GM18861 (cell line): ENCODE data around the gene LASP1NB.

Experiments
- ATAC-seq: cut with Tn5 transposase; IDR thresholded peaks from one replicate; pipeline ENCODE4 v1.9.1; 2021; ENCODE audit not compliant: unreplicated experiment

LASP1NB gene

DNA sequence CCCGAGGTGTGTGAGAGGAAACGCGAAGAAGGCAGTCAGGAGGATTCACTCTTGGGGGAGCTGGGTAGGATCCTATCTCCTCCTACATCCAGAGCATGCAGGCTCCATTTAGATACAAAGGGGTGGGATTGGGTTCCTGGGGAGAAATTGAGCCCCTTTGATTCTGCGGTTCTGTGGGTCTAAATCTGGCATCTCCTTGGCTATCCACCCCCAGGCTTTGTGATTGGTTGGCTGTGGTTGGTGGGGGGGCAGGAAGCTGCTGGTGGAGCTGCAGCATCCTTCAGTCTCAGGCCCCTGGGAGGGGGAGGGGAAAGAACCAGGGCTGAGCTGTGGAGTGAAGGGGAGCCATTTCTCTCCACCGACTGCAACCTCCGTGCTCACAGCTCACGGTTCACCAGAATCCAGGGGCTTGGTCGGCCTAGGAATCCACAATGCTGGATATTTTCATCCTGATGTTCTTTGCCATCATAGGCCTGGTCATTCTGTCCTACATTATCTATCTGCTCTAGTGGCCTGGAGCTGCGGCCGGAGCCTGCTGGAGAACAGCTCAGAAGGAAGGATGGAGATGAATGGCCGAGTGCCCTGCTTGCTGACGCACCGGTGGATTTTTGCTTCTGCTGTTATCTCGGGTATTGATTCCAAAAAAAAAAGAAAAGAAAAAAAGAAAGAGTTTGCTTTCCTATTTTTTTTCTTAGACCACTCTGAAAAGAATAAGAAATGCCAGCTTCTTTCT, at the start of gene LASP1NB:
Gene LASP1NB (plus strand): TSS at position 352 of the 733 bp plus-strand sequence.
- no peak for ATAC-seq

DNA sequence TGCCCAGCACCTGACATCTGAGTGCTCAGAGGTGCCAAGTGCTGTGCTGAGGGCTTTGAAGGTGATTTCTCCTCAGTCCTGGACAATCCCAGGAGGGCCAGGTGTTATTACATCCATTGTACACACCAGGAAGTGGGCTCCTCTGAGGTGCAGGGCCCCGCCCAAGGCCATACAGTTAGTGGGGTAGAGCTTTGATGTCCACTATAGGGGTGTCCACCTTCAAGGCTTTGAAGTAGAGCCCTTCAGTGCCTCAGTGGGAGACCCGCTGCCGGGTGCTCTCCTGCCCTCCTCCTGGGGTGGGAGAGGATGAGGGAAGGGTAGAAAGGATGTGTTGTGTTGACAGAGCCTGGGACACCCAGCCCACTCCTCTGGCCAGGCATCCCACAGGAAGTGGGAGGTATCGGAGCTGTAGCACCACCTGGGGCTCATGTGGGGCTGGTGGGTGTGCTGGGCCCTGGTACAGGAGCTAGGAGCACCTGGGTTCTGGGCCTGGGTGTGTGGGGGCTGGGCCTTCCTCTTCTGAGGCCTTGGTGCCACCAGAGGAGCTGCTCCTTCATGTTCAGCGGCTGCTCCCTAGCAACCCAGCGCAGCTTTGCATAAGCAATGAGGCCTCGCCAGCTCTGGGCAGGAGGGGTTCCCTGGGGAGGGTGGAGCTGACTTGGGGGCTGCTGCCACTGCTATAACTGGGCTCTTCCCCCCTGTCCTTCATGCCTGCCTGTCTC, 48.1 kb upstream of the LASP1NB start:
- no peak for ATAC-seq

DNA sequence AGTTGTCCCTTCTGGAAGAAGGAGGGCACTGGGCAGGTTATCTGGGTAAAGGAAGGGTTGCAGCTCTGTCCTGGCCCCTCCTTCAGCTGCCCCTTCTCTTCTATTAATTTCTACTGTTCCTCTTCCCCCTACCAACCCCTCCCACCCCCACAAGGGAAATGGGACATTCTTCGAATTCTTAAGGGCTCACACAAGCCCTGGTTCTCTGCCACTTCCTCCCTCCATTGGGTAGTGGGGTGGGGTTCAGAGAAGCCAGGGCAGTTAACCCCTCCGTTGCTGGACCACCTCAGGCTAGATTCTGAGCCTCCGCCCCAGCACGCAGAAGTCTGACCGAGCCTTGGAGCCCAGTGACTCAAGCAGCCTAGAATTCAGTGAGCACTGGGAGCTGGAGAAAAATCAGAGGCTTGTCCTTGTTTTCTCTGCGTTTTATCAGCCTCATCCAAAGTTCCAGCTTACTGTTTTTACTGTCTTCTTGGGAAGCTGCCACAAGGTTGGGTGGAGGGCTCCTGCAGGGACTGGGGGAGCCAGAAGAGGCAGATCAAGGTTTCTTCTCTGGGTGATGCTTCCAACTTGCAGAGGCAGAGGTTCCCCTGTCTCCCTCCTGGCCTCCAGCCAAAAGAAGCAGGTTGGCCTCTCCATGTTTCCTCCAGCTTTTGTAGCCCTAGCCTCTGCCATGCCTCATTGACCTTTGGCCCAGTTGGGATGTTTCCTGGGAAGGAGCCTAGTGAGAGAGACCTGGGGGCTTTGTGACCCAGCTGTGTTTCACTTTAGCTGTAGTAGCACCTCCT, 45.3 kb upstream of the LASP1NB start:
- ATAC-seq, result no peak

DNA sequence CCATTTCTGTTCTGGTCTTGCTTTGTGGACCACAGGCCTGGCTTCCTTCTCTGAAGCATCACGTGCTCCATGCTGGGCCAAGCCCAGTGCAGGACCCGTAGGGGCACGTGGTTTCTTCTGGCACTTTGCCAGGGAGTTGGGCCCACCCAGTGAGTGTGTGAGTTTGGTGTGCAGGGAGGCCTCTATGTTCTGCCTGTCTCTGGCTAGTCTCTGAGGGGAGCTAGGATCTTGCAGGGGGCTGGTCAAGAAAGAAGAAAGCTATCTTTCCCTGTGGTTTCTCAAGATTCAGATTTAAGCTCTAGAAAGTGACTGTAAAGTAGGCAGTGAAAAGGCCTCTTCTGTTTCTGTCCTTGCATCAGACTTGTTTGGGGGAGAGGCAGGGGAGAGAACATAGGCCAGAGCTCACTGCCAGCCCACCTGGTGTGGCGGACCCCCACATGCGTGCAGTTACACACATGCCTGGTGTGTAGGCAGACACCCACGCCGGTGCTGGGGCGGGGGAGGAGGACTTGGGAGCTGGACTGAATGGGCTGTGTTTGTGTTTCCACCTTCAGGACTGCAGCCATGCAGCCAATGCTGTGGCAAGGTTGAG, 43.7 kb upstream of the LASP1NB start:
- no peak for ATAC-seq

DNA sequence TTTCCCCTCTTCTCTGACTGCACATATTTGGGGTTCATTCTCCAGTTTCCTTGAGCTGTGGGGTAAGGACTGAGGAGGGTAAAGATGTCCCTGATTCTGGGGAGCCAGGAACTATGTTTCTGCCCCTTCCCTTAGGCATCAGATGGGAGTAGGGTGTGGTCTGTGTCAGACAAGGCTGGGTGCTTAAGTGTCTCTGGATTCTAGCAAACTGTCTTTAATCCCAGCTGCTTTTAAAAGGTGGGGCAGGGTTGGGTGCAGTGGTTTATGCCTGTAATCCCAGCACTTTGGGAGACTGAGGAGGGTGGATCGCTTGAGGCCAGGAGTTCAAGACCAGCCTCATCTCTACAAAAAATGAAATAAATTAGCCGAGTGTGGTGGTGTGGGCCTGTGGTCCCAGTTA, 42.5 kb upstream of the LASP1NB start:
- no peak for ATAC-seq

DNA sequence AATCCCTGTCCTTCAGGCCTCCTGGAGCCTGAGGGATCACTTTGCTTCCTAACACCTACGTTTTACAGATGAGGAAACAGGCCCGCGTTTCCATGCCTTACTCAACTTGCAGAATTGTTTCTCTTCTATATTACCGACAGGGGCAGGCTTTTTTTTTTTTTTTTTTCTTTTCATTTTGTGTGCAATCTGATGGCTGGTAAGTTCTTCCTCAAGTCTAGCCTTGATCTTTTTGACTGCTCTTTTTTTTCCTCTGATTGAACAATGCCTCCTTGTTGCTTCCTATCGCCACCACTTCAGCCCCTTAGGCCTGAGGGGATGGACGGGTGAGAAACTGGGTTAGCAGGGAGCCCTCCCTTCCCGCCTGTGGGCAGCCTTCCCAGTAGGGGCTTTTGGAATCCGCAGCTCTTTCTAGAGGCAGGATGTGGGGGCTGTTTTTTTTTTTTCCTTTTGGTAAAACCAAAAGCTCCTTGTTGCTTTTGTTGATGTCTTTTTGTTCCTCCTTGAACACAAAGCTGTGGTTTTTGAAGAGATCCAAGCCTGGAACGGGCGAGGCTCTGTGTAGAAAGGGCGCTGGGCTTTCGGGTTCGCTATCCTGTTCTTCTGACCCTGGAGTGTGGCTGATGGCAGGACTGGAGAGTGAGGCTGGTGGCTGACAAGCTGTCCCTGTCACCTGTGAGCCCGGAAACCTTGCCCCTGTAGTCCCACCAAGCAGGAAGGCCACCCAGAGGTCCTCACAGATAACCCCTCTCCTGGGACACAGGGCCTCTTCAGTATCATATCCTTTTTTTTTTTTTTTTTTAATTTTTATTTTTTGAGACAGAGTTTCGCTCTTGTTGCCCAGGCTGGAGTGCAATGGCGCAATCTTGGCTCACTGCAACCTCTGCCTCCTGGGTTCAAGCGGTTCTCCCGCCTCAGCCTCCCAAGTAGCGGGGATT, 41.6 kb upstream of the LASP1NB start:
- no peak for ATAC-seq

DNA sequence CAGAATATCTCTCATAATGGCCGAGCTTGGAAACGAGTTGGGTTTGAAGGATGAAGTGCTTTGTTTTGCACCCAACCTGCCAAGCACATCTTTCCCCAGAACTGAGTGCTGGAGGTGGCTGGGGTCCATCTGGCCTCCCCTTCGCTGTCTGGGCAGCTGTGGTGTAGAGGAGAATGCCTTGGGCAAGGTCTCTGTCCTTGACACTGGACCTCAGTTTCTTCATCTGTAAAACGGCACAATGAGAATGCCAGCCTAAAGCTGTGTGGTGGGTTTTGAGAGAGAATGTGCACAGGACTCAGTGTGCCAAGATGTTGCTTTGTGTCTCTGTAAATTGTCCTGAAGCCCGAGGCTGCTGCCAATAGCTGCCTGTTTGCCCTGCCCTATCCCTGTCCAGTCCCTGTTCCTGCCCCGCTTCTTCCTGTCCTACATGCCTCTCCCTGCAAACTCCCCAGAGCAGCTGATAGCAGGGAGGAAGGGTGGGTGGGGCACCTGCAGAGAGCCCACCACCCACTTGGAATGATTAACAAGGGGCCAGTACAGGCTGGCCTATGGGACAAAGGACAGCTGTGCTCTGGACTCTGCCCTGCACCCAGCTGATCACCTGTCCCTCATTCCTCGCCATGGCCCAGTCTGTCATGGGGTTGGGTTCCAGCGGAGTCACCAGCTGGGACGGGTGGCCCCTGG, 40.2 kb upstream of the LASP1NB start:
- ATAC-seq, result no peak

DNA sequence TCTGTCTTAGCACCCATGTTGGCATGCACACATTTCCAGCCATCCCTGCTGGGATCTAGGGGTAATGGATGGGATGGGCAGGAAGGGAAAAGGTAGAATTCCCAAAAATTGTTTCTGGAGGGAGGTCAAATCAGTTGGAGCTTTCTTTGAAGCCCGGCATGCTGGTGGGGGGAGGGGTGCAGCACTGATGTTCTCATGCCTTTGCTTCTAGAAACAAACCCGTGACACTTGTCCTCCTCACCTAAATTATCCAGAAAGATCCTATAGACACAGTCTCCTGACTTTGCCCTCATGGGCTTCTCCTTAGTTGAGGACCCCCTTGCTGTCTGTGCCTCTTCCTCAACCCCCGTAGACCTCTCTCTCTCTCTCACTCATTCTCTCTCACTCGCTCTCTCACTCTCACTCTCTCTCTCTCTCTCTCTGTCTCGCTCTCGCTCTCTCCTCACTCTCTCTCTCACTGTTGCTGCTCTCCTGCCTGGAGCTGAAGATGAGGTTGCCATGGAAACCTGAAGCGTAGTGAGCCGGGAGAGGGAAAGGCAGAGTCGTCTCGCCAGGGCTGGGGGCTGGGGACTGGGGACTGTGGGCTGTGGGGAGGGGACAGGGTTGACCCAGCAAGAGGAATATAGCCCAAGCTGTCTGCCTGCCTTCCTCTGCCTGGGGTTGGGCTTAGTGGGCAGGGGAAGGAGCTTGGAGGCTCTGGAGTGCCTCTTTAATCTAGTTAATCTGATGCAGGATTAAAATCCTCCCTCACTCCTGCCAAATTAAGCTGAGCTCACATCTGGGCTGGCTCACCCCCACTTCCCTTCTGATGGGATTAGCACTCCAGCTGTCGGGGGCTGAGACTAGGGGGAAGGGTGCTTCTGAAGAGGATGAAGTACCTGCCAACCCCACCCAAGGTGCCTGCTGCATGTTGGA, 39.4 kb upstream of the LASP1NB start:
- ATAC-seq, result no peak

DNA sequence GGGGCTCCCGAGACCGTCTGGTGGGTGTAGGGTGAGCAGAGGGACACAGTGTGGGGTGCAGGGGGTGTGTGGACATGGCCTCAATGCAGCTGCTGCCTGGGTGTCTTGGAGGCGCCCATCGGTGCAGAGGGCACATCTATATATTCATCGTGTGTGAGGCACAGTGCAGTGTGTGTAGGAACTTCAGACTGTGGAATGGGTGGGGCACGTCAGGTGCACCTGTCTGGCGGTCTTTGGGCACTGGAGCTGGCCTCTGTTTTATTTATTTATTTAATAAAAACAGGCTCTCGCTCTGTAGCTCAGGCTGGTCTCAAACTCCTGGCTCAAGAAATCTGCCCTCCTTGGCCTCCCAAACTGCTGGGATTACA, 38.8 kb upstream of the LASP1NB start:
- ATAC-seq, result no peak

DNA sequence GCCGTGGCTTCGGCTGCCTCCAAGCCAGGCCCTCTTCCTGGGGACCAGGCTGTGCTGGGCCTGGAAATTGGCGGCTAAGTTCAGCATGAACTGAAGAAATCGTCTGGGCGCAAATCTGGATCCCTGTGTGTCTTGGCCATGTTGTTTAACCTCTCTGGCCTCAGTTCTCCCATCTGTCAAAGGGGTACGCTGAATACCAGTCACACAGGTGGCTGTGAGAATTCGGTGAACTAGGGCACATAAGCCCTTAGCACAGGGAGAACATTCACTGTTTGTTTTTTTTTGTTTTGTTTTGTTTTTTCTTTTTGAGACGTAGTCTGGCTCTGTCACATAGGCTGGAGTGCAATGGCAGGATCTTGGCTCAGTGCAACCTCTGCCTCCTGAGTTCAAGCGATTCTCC, 36.6 kb upstream of the LASP1NB start:
- no peak for ATAC-seq

DNA sequence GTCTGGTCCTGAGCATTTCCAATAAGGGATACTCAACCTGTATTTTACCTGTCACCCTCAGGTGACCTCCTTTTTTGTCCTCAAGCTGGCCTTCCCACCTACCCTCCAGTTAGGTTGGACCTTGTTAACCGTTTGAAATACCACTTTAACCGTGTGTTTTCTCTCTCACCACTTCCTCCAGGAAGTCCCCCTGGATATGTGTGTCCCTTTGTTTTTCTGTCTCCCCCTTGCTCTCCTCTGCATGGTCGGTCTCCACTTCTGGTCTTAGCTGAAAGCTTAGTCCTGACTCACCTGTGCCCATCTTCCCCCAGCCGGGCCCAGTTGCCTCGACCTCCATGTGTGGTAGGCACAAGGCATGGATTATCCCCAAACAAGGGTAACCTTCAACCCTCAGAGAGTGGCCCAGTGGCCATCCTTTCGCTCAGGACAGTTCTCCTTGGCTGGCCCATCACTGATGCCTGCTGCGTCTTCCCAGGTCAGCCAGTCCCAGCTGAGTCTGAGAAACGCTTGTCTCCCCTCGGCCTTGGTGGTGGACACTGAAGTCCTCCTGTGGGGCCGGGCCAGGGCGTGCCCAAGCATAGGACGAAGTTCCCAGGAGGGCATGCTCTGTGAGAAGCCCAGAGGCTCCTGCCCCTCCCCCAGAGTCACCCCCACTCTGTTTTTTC, 35.5 kb upstream of the LASP1NB start:
- ATAC-seq, result no peak

DNA sequence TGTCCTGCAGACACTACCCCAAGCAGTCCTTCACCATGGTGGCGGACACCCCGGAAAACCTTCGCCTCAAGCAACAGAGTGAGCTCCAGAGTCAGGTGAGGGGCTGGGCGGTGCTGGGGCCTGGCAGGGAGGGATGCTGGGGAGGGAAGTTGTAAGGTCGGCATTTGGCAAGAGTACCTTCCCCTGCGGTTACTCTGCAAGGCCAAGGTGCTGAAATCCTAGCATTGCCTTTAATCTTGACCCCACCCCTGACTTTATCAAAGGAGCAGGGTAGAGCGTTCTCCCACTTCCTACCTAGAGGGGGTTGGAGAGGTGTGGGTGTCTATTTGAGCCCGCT, 35.0 kb upstream of the LASP1NB start:
- ATAC-seq, result no peak

DNA sequence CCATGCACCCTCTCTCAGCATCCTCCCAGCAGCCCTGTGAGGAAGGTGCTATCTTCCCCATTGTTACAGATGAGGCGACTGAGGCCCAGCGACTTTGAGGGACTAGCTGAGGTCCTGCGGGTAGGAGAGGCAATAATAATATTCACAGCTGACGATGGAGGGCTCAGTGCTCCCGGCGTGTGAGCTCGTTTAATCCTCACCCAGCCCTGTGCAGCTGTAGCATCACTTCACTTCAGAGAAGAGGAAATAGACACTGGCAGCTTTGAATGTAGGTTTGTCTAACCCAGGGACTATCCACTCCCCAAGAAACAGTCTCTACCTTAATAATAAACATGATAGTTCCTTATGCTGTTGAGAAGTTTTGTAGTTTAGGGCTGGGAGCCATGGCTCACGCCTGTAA, 34.0 kb upstream of the LASP1NB start:
- no peak for ATAC-seq

DNA sequence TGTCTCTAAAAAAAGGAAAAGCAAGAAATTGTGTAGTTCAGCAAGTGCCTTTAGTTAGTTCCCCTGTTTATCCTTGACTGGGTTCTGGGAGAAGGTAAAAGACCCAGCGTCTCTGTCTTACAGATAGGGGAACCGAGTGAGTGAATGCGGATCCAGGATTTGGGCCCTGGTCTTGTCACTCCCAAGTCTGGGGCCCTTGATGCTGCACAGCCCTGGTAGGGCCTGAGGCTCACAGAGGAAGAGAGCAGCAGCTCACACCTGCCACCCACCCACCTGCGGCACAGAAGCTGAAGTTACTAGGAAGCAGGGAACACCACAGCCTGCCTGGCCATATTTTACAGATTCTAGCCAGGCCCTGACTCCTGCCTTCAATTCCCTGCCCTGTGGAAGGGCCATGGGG, 33.3 kb upstream of the LASP1NB start:
- ATAC-seq, result no peak

DNA sequence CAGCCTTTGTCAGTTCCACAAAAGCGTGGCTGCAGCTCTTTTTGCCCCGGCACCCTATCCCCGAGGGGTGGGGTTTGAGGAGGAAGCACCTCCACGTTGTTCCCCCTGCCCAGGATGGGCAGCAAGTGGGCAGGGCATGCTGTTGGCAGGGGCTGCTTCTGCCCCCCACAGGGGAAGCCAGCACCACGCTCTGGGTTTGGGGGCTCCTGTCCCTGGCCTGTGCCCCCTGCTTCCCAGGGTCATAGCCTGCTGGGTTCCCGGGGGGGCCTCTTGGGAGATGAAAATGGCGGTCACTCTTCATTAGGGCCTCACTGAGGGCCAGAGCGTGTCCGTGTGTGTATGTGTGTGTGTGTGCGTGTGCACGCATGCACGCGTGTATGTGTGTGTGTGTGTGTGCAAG, 32.8 kb upstream of the LASP1NB start:
- no peak for ATAC-seq

DNA sequence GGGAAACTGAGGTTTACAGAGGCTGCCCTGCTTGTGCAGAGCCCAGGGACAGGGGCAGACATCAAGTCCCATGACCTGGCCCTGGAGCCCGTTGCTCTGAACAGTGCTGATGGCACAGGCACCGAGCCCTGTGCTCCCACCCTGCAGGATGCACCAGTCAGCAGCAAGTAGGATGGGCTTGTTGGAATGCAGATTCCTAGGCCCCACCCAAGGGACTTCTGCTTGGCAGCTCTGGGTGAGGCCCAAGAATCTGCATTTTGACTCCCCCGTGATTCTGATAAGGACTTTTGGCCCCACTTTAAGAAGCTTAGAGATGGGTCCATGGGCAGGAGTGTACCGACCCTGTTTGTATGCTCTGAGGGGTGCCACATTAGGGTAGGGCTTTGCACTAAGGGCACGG, 32.3 kb upstream of the LASP1NB start:
- ATAC-seq, result no peak

DNA sequence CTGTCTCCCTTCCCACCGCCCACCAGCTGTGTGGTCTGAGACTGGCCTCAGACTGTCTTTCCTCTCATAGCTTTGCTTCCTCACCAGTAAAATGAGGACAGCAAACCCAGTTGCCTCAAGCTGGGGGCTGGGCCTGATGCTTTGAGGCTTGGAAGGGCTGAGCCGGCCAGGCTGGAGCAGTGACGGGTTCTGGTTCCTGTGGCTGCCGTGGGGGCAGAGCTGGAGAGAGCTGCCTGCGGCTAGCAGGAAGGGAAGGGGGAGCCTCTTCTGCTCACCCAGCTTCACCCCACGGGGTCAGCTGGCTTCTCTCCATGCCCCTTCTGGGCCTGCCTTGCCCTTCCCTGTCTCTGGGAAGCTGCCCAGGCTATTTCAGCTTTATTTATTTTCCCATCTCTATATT, 31.8 kb upstream of the LASP1NB start:
- no peak for ATAC-seq

DNA sequence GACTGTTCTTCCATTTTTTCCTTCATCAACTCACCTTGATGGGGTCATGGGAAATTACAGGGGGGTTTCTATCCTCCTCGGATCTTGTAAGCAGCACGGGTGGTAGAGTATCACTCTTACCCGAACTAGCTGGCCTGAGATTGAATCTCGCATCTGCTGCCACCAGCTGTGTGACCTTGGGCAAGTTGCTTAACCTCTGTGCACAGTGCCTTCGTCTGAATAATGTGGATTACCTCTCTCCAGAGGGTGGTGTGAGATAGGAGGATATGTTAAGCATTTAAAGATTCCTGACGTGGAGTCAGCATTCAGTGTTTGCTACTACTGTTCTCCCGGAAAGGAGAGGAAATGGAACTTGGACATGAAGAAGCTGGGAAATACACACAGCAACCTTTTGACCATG, 31.1 kb upstream of the LASP1NB start:
- ATAC-seq, result no peak
